Suppressor macrophage treated with lipopolysaccharide for 4 hours (primary cell): ENCODE results near the gene GPS1.
A peak's percentile ranks its signal among the peaks of the same experiment; 100 is the strongest.

Experiments
- DNase-seq: peaks from one replicate; pipeline ENCODE4 v3.0.0-alpha.2; 2020

Gene GPS1

GRCh38 chr17:82051776-82052637, at the start of gene GPS1, which contains the start of gene RFNG:
Gene GPS1 (plus strand): TSS chr17:82051898. CDS start chr17:82051932, 34 bp downstream.
Gene RFNG (minus strand): TSS chr17:82051811. CDS start chr17:82051766, 45 bp downstream.
- peak; percentile 78 for DNase-seq

GRCh38 chr17:82003411-82004381, 48.0 kb upstream of the GPS1 start:
- no peak for DNase-seq

- no peak for DNase-seq
Observed at GRCh38 chr17:82004517-82005455, 46.9 kb upstream of the GPS1 start.

GRCh38 chr17:82005701-82006348, 45.9 kb upstream of the GPS1 start:
- no peak for DNase-seq

GRCh38 chr17:82006468-82007227, 45.0 kb upstream of the GPS1 start:
- no peak for DNase-seq

GRCh38 chr17:82007228-82007494, 44.5 kb upstream of the GPS1 start:
- no peak for DNase-seq

GRCh38 chr17:82007495-82008257, 44.0 kb upstream of the GPS1 start:
- no peak for DNase-seq

- DNase-seq: no peak
Observed at GRCh38 chr17:82008258-82008940, 43.3 kb upstream of the GPS1 start.

- DNase-seq: no peak
Observed at GRCh38 chr17:82008941-82009405, 42.7 kb upstream of the GPS1 start.

- DNase-seq: no peak
Observed at GRCh38 chr17:82009413-82009812, 42.3 kb upstream of the GPS1 start.

GRCh38 chr17:82010575-82011525, 40.8 kb upstream of the GPS1 start:
- DNase-seq: no peak

- DNase-seq: no peak
Observed at GRCh38 chr17:82011617-82012187, 40.0 kb upstream of the GPS1 start.

- no peak for DNase-seq
Observed at GRCh38 chr17:82012261-82012639, 39.4 kb upstream of the GPS1 start.

- DNase-seq: no peak
Observed at GRCh38 chr17:82012640-82013295, 38.9 kb upstream of the GPS1 start.

- DNase-seq: no peak
Observed at GRCh38 chr17:82013341-82013740, 38.4 kb upstream of the GPS1 start.

GRCh38 chr17:82013772-82014321, 37.9 kb upstream of the GPS1 start:
- no peak for DNase-seq

- no peak for DNase-seq
Observed at GRCh38 chr17:82014432-82014831, 37.3 kb upstream of the GPS1 start.
